Parathyroid adenoma (tissue), 2 donors: ENCODE results near the gene PTGDR2.

ENCODE experiments used
- H2AFZ ChIP-seq: fragments of 300-600 bp; sonication (generic); one replicate; pipeline ENCODE4 v1.7.0; 2017; ENCODE audit warnings: antibody characterized with exemption, mild to moderate bottlenecking
- H3K27ac ChIP-seq: fragments of 300-600 bp; sonication (generic); one replicate; pipeline ENCODE4 v1.7.0; 2017
- H3K27me3 ChIP-seq: fragments of 300-600 bp; sonication (generic); one replicate; pipeline ENCODE4 v1.7.0; 2017; ENCODE audit warnings: low read length; ENCODE audit not compliant: control insufficient read depth, insufficient read depth
- H3K36me3 ChIP-seq: fragments of 300-600 bp; sonication (generic); one replicate; pipeline ENCODE4 v1.7.0; 2017; ENCODE audit warnings: low read length; ENCODE audit not compliant: control insufficient read depth, insufficient read depth
- H3K4me1 ChIP-seq: fragments of 300-600 bp; sonication (generic); one replicate; pipeline ENCODE4 v1.7.0; 2017; ENCODE audit warnings: control low read depth
- H3K4me2 ChIP-seq: fragments of 300-600 bp; sonication (generic); one replicate; pipeline ENCODE4 v1.7.0; 2017; ENCODE audit warnings: low read length
- H3K4me3 ChIP-seq: fragments of 300-600 bp; sonication (generic); one replicate; pipeline ENCODE4 v1.7.0; 2017; ENCODE audit warnings: low read depth, low read length
- H3K79me2 ChIP-seq: fragments of 300-600 bp; sonication (generic); one replicate; pipeline ENCODE4 v1.7.0; 2017; ENCODE audit warnings: control low read depth
- H3K9ac ChIP-seq: fragments of 300-600 bp; sonication (generic); one replicate; pipeline ENCODE4 v1.7.0; 2017; ENCODE audit warnings: mild to moderate bottlenecking
- H3K9me3 ChIP-seq: fragments of 300-600 bp; sonication (generic); one replicate; pipeline ENCODE4 v1.7.0; 2017; ENCODE audit warnings: low read length; ENCODE audit not compliant: control insufficient read depth
- CTCF ChIP-seq: fragments of 300-600 bp; sonication (generic); IDR thresholded peaks from one replicate; pipeline ENCODE4 v1.7.0; 2017; ENCODE audit warnings: antibody characterized with exemption, mild to moderate bottlenecking
- donor health status: primary hyperparathyroidism.

PTGDR2 gene

GRCh38 chr11:60875366-60876167 lies 19.8 kb upstream of the PTGDR2 start:
- TF ChIP-seq CTCF, result no peak
- peaks cover 72% of the 10 kb centered on the region for H3K4me1 ChIP-seq

GRCh38 chr11:60874421-60875365 lies 18.9 kb upstream of the PTGDR2 start:
- Histone ChIP-seq H3K4me1 (peaks cover 66% of the 10 kb centered on the region), H2AFZ (no peak overlapping the region)
- no peak for TF ChIP-seq CTCF

More at GRCh38 chr11:60875366-60876167, 19.8 kb upstream of the PTGDR2 start:
- H3K4me2 ChIP-seq, result no peak overlapping the region
- H2AFZ ChIP-seq, result no peak overlapping the region
- H3K9me3 ChIP-seq, result no peaks in the 10 kb centered on the region
- no peaks in the 10 kb centered on the region for H3K27me3 ChIP-seq
- peak overlapping the region; percentile 99 for H3K27ac ChIP-seq
- no peak overlapping the region for H3K4me3 ChIP-seq
- H3K9ac ChIP-seq, result no peak overlapping the region
- H3K36me3 ChIP-seq, result no peaks in the 10 kb centered on the region
- peaks cover 6% of the 10 kb centered on the region for H3K79me2 ChIP-seq

GRCh38 chr11:60873533-60873932 lies 17.8 kb upstream of the PTGDR2 start:
- H3K9me3 ChIP-seq, result no peaks in the 10 kb centered on the region
- peaks cover 6% of the 10 kb centered on the region for H3K79me2 ChIP-seq
- H3K9ac ChIP-seq, result no peak overlapping the region
- H3K27me3 ChIP-seq, result no peaks in the 10 kb centered on the region
- no peak overlapping the region for H3K4me3 ChIP-seq
- peak overlapping the region; percentile 99 for H3K27ac ChIP-seq
- no peaks in the 10 kb centered on the region for H3K36me3 ChIP-seq
- no peak overlapping the region for H2AFZ ChIP-seq
- TF ChIP-seq CTCF, result no peak
- peaks cover 57% of the 10 kb centered on the region for H3K4me1 ChIP-seq
- H3K4me2 ChIP-seq, result peak overlapping the region; percentile 54

More at GRCh38 chr11:60874421-60875365, 18.9 kb upstream of the PTGDR2 start:
- H3K79me2 ChIP-seq, result peaks cover 6% of the 10 kb centered on the region
- peak overlapping the region; percentile 99 for H3K27ac ChIP-seq
- peak overlapping the region; percentile 6 for H3K9ac ChIP-seq
- no peaks in the 10 kb centered on the region for H3K9me3 ChIP-seq
- no peaks in the 10 kb centered on the region for H3K27me3 ChIP-seq
- H3K4me3 ChIP-seq, result no peak overlapping the region
- no peaks in the 10 kb centered on the region for H3K36me3 ChIP-seq
- no peak overlapping the region for H3K4me2 ChIP-seq

- no peak for TF ChIP-seq CTCF
- H3K27ac ChIP-seq, result peak overlapping the region; percentile 99
- no peaks in the 10 kb centered on the region for H3K27me3 ChIP-seq
- no peak overlapping the region for H3K9ac ChIP-seq
- H3K79me2 ChIP-seq, result peaks cover 6% of the 10 kb centered on the region
- H3K36me3 ChIP-seq, result no peaks in the 10 kb centered on the region
- no peak overlapping the region for H3K4me3 ChIP-seq
- H3K4me2 ChIP-seq, result peak overlapping the region; percentile 54
- H3K9me3 ChIP-seq, result no peaks in the 10 kb centered on the region
- H3K4me1 ChIP-seq, result peaks cover 57% of the 10 kb centered on the region
- H2AFZ ChIP-seq, result no peak overlapping the region
These were observed 17.3 kb upstream of the PTGDR2 start for GRCh38 chr11:60872961-60873524.
